ENCODE results near the gene RHBDL1. TPM values are rescaled to one million over a fixed set of nuclear protein-coding genes. Genes with fewer than 3 reads are reported as not detected.

RHBDL1 gene
- total and polyA plus RNA-seq, 2 donors (not counting 3 experiments of a cell fraction or from before 2014, with no cell fraction given): 1.1 to 1.8 TPM

DNA sequence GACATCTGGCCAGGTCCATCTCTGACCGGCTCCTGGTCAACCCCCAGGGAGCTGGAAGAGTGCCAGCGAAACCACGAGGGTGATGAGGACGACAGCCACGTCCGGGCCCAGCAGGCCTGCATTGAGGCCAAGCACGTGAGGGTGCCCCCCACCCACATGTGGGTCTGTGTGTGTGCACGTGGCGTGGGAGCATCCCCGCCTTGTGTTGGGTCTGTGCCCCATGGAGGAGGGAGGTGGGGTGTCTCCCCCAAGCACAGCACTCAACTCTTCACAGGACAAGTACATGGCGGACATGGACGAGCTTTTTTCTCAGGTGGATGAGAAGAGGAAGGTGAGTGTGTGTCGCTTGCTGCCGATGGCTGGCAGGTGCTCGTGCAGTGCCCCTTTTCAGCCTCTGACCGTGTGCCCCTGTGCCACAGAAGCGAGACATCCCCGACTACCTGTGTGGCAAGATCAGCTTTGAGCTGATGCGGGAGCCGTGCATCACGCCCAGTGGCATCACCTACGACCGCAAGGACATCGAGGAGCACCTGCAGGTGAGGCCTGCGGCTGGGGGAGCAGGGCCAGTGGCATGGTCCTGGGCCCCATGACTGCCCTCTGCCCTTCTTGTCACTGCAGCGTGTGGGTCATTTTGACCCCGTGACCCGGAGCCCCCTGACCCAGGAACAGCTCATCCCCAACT is 6.4 kb downstream of the RHBDL1 start:
- FAIRE-seq (no peak), DNase-seq (ENCODE audit: low read depth, low spot score) (no peak)
- H3K4me1 ChIP-seq (ENCODE audit: control insufficient read depth, extremely low read depth, insufficient read depth, low read length): peaks cover 20% of the 10 kb centered on the region
- H3K4me3 ChIP-seq (replicated peaks in 1 of 3; ENCODE audit: insufficient read depth in 1 of 3, low read depth in 1 of 3, low read length in 3 of 3): no peak overlapping the region
- dilution Hi-C loops (cut with MboI; ENCODE audit: extremely low pct_ligation_motif_present, low sequenced_read_pairs) (no loop called here), intact Hi-C loops (cut with micrococcal nuclease) (no loop called here)
- H4K20me1 ChIP-seq (replicated peaks; ENCODE audit: control insufficient read depth, extremely low read depth, insufficient read depth, low read length): no peaks in the 10 kb centered on the region
- H2AFZ ChIP-seq (ENCODE audit: low read depth, low read length): no peak overlapping the region
- H3K4me2 ChIP-seq (ENCODE audit: insufficient read depth, low read length): peak overlapping the region; percentile 66
- no peaks in the 10 kb centered on the region for H3K9me1 ChIP-seq (replicated peaks; ENCODE audit: control insufficient read depth, extremely low read depth, insufficient read depth, low read length)
- TF ChIP-seq EZH2 (IDR thresholded peaks at IDR 0.05; ENCODE audit: borderline replicate concordance, low read depth, low read length, severe bottlenecking) (no peak), POLR2AphosphoS5 (IDR thresholded peaks at IDR 0.05; ENCODE audit: insufficient read depth, low read depth, low read length) (no peak), POLR2A (IDR thresholded peaks at IDR 0.05; ENCODE audit: low read depth, low read length) (no peak), MYC (IDR thresholded peaks at IDR 0.05; ENCODE audit: low read depth, low read length) (no peak), JUN (IDR thresholded peaks at IDR 0.05; ENCODE audit: borderline replicate concordance, insufficient read depth, insufficient read length, low read depth) (no peak), GATA2 (IDR thresholded peaks at IDR 0.05; ENCODE audit: insufficient read depth, insufficient read length, low read depth, low read length) (no peak), FOS (IDR thresholded peaks at IDR 0.05; ENCODE audit: borderline replicate concordance, insufficient read depth, low read length) (no peak)
- TF ChIP-seq, protein P1, sequence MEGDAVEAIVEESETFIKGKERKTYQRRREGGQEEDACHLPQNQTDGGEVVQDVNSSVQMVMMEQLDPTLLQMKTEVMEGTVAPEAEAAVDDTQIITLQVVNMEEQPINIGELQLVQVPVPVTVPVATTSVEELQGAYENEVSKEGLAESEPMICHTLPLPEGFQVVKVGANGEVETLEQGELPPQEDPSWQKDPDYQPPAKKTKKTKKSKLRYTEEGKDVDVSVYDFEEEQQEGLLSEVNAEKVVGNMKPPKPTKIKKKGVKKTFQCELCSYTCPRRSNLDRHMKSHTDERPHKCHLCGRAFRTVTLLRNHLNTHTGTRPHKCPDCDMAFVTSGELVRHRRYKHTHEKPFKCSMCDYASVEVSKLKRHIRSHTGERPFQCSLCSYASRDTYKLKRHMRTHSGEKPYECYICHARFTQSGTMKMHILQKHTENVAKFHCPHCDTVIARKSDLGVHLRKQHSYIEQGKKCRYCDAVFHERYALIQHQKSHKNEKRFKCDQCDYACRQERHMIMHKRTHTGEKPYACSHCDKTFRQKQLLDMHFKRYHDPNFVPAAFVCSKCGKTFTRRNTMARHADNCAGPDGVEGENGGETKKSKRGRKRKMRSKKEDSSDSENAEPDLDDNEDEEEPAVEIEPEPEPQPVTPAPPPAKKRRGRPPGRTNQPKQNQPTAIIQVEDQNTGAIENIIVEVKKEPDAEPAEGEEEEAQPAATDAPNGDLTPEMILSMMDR (IDR thresholded peaks at IDR 0.05; ENCODE audit: extremely low read depth in 1 of 2, insufficient read depth in 1 of 2, low read depth in 1 of 2, low read length in 2 of 2): no peak
- TF ChIP-seq, protein P2, sequence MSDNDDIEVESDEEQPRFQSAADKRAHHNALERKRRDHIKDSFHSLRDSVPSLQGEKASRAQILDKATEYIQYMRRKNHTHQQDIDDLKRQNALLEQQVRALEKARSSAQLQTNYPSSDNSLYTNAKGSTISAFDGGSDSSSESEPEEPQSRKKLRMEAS (IDR thresholded peaks at IDR 0.05; ENCODE audit: insufficient read depth, insufficient read length): no peak
- H3K79me2 ChIP-seq (ENCODE audit: control insufficient read depth, insufficient read depth, low read length): peaks cover 31% of the 10 kb centered on the region
- H3K9me3 ChIP-seq (replicated peaks; ENCODE audit: control insufficient read depth, insufficient read depth, low read length): no peaks in the 10 kb centered on the region
- no peaks in the 10 kb centered on the region for H3K27me3 ChIP-seq (ENCODE audit: control insufficient read depth in 2 of 2, insufficient read depth in 2 of 2, low read length in 2 of 2)
- H3K9ac ChIP-seq (replicated peaks; ENCODE audit: extremely low read depth, insufficient read depth, low read length): no peak overlapping the region
- TSS peak; percentile 43 for BruUV-seq (replicated peaks)
- H3K36me3 ChIP-seq (ENCODE audit: control insufficient read depth in 2 of 2, extremely low read depth in 1 of 2, insufficient read depth in 2 of 2, low read length in 2 of 2): peaks cover 7 to 19% of the 10 kb centered on the region in 2 experiments
- H3K27ac ChIP-seq (ENCODE audit: insufficient read depth, low read depth, low read length): no peak overlapping the region
- POLR2A ChIA-PET: no interaction called here
- CTCF ChIA-PET: interaction anchor here (0.8 to 1.8 kb wide), 4 partner anchors 15 to 289 kb away, joined by 3 to 5 read pairs (median 4); no protein-coding TSS in a partner anchor

Data from endothelial cell of umbilical vein (primary cell).